OCI-LY7 (cell line): ENCODE data around the gene COPB2.

ENCODE experiments used
- EZH2phosphoT487 ChIP-seq: fragments of 200-600 bp; sonication (generic); IDR thresholded peaks from 2 replicates; pipeline ENCODE4 v1.6.1; 2018; ENCODE audit warnings: low read depth, borderline replicate concordance, mild to moderate bottlenecking, mixed run types, antibody characterized with exemption, low read length, moderate library complexity, mixed read lengths
- TF ChIP-seq, protein P1 (sequence below): fragments of 200-600 bp; sonication (generic); conservative IDR thresholded peaks from 2 replicates; pipeline ENCODE4 v1.5.1; 2014; ENCODE audit warnings: mild to moderate bottlenecking, antibody characterized with exemption, low read length, moderate library complexity, mixed read lengths

GRCh38 chr3:139355891-139356290 lies 33.6 kb downstream of the COPB2 start:
- TF ChIP-seq, protein P1, sequence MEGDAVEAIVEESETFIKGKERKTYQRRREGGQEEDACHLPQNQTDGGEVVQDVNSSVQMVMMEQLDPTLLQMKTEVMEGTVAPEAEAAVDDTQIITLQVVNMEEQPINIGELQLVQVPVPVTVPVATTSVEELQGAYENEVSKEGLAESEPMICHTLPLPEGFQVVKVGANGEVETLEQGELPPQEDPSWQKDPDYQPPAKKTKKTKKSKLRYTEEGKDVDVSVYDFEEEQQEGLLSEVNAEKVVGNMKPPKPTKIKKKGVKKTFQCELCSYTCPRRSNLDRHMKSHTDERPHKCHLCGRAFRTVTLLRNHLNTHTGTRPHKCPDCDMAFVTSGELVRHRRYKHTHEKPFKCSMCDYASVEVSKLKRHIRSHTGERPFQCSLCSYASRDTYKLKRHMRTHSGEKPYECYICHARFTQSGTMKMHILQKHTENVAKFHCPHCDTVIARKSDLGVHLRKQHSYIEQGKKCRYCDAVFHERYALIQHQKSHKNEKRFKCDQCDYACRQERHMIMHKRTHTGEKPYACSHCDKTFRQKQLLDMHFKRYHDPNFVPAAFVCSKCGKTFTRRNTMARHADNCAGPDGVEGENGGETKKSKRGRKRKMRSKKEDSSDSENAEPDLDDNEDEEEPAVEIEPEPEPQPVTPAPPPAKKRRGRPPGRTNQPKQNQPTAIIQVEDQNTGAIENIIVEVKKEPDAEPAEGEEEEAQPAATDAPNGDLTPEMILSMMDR = no peak
- no peak for TF ChIP-seq EZH2phosphoT487
